ENCODE results near the gene HMCN2.

- TF ChIP-seq CTCF (IDR thresholded peaks at IDR 0.05; ENCODE audit: poor library complexity) (no peak), EZH2phosphoT487 (IDR thresholded peaks at IDR 0.05; ENCODE audit: low read depth, severe bottlenecking, unreplicated experiment) (no peak)
These were observed 98.3 kb downstream of the HMCN2 start for GRCh38 chr9:130363755-130364404.

Data from hepatocyte (in vitro differentiated cells).